Spinal cord (tissue), 10 donors: ENCODE data around the gene HYAL3. TPM values are rescaled to one million over a fixed set of nuclear protein-coding genes. Genes with fewer than 3 reads are reported as not detected.

Source experiments
- DNase-seq, 6 donors: peaks; one replicate each; pipeline versions ENCODE4 v3.0.0 to v3.0.0-alpha.2; 2013 to 2015; ENCODE audit warnings: low spot score in 6 of 6, low read depth in 4 of 6
- H3K27ac ChIP-seq: one replicate; pipeline ENCODE4 v1.5.1; 2013; ENCODE audit warnings: low read depth, low read length, control low read depth
- H3K27me3 ChIP-seq: one replicate; pipeline ENCODE4 v1.6.1; 2013; ENCODE audit warnings: low read length; ENCODE audit not compliant: control insufficient read depth, insufficient read depth
- H3K36me3 ChIP-seq: one replicate; pipeline ENCODE4 v1.6.1; 2013; ENCODE audit warnings: low read length; ENCODE audit not compliant: control insufficient read depth, insufficient read depth
- H3K4me1 ChIP-seq: one replicate; pipeline ENCODE4 v1.6.1; 2013; ENCODE audit warnings: low read length; ENCODE audit not compliant: control insufficient read depth, insufficient read depth
- H3K4me3 ChIP-seq: one replicate; pipeline ENCODE4 v1.5.1; 2013; ENCODE audit warnings: low read depth, low read length, control low read depth
- H3K9me3 ChIP-seq: one replicate; pipeline ENCODE4 v1.6.1; 2013; ENCODE audit warnings: low read length; ENCODE audit not compliant: control insufficient read depth, insufficient read depth
- WGBS: methylation state at CpG from one replicate; pipeline ENCODE4 v1.1.5; 2013; ENCODE audit warnings: missing lambda C conversion rate; ENCODE audit not compliant: insufficient coverage; 5-methylcytosine and 5-hydroxymethylcytosine counted together
- long read RNA-seq, 4 donors: transcript quantifications; one replicate each; lab custom pipeline, GENCODE V29; 2026
- polyA plus RNA-seq, 2 donors: library from polyadenylated mRNA; unstranded; fragments of 120-200 nt; gene quantifications; one replicate each; pipeline ENCODE4 v1.2.1, GENCODE V29; 2013; ENCODE audit not compliant: insufficient read length in 2 of 2
- total RNA-seq, 2 donors: library from RNA; depleted of rRNA in 1 of 2; stranded (reverse); fragments of 120-200 nt in 1 of 2; fragments of >200 nt in 1 of 2; gene quantifications; one replicate each; pipeline versions ENCODE4 v1.2.3 to v1.2.4, GENCODE V29; 2013 to 2014
- donor health status: healthy.

Gene HYAL3
- total RNA-seq (1 to 10 TPM; 4.2 to 9.7 TPM), polyA plus RNA-seq (10 to 100 TPM; 14.1 to 14.2 TPM)
- long read RNA-seq, donor 1, partial matches to known transcripts: 0 of 6 reads
- long read RNA-seq, donor 1, other reads (novel, unspliced or antisense): 0 of 6 reads
- long read RNA-seq, donor 2, partial matches to known transcripts: 0 of 1 reads
- long read RNA-seq, donor 2, other reads (novel, unspliced or antisense): 0 of 1 reads
- long read RNA-seq, donor 3, partial matches to known transcripts: 0 of 2 reads
- long read RNA-seq, donor 3, other reads (novel, unspliced or antisense): 0 of 2 reads
- long read RNA-seq, donor 4, partial matches to known transcripts: 0 of 2 reads
- long read RNA-seq, donor 4, other reads (novel, unspliced or antisense): 0 of 2 reads

DNA sequence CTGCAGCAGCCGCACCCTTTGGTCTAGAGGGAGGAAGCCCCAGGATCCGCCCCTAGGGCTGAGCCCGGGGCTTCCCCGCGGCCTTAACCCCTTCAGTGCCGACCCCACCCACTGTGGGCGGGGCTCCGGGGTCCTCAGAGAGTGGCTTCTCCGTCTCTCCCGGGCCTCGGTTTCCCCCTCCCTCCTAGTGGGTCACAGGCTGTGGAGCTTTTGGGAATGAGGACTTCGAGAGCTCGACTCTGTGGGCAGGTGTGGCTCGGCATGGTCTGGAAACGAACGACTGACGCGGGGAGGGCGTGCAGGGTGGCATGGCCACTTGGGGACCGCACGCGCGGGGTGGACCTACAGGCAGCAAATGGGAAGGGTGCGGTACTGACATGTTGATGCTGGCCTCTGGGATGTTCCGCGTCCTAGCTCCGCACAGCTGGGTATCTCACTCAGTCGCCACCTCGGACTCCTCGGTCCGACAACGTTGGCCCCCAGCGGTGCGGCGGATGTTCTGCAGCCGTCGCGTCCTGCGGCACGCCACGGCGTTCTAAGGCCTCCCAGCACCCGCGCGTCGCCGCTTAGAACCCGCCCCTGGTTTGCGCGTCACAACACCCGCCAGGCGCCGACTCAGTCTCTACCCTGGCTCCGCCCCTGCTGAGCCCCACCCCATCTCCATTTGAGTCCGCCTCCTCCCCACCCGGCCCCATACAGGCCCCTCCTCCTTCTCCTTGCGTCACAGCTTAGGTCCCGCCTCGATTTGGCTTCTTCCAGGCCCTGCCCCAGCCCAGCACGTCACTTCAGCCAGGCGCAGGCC is at the start of gene HYAL3, which contains the start of gene NAA80:
TSS of gene HYAL3 (minus strand) at position 570 of the 802 bp plus-strand sequence. CDS start 3,803 bp downstream, outside the sequence.
TSS of gene NAA80 (minus strand) at position 570 of the 802 bp plus-strand sequence. CDS start 1,942 bp downstream, outside the sequence.
- peak within 1 kb of the TSS; percentile 83 for H3K4me3 ChIP-seq
- WGBS: under 1% methylated on average over 60 of the region's 61 CpGs
- H3K36me3 ChIP-seq: peaks cover 42% of the 10 kb centered on the region
- DNase-seq: peak; percentile 96 to 100 (median 100)
- H3K9me3 ChIP-seq: no peaks in the 10 kb centered on the region
- peak within 1 kb of the TSS; percentile 97 for H3K27ac ChIP-seq
- peaks cover 59% of the 10 kb centered on the region for H3K4me1 ChIP-seq
- no peaks in the 10 kb centered on the region for H3K27me3 ChIP-seq

DNA sequence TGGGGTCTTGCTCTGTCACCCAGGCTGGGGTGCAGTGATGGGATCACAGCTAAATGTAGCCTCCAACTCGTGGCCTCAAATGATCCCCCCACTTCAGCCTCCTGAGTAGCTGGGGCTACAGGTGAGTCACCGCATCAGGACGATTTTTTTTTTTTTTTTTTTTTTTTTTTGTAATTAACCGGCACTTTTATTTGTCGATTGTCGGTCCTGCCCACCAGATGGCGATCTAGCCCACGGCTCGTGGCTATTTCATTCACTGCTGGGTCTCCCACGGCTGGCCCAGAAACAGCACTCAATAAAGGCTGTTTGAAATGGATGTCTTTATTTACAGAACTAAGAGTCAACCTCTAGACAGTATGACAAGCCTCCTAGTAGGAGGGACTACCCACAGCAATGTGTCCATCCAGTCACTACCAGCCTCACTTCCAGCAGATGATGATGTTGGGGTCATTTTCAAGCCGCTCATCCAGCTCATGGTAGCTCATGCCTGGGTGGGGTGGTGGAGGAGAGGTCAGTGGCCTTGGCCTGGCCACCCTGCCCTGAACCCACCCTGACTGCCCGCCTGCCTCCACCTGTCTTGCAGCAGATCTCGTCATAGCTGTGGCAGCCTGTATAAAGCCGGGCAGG is 48.1 kb upstream of the HYAL3 start:
- Histone ChIP-seq H3K36me3 (peaks cover 41% of the 10 kb centered on the region), H3K27me3 (peaks cover 4% of the 10 kb centered on the region), H3K4me3 (no peak overlapping the region), H3K9me3 (no peaks in the 10 kb centered on the region), H3K27ac (no peak overlapping the region), H3K4me1 (peaks cover 64% of the 10 kb centered on the region)
- DNase-seq: peak in 4 of 6 donors; percentile 59 to 96 (median 80)
- WGBS: 79% methylated on average over 3 of the region's 14 CpGs

GRCh38 chr3:50345586-50346234 is 46.5 kb upstream of the HYAL3 start, which contains the start of gene ZMYND10:
Gene ZMYND10, minus strand, starts transcription at chr3:50345732. Its CDS starts 153 bp downstream, at chr3:50345579.
- no peak within 1 kb of the TSS for H3K27ac ChIP-seq
- peaks cover 17% of the 10 kb centered on the region for H3K27me3 ChIP-seq
- peaks cover 44% of the 10 kb centered on the region for H3K36me3 ChIP-seq
- H3K9me3 ChIP-seq: no peaks in the 10 kb centered on the region
- WGBS: 11% methylated on average over 45 of the region's 45 CpGs
- DNase-seq: peak in 2 of 6 donors; percentile 74 to 80
- peaks cover 64% of the 10 kb centered on the region for H3K4me1 ChIP-seq
- H3K4me3 ChIP-seq: peak within 1 kb of the TSS; percentile 51

GRCh38 chr3:50345008-50345407 is 45.8 kb upstream of the HYAL3 start:
- 55% methylated on average over 8 of the region's 8 CpGs for WGBS

GRCh38 chr3:50342813-50343633 is 43.8 kb upstream of the HYAL3 start:
- Histone ChIP-seq H3K4me1 (peaks cover 57% of the 10 kb centered on the region), H3K27ac (no peak overlapping the region), H3K9me3 (no peaks in the 10 kb centered on the region), H3K27me3 (peaks cover 21% of the 10 kb centered on the region), H3K4me3 (no peak overlapping the region), H3K36me3 (peaks cover 28% of the 10 kb centered on the region)
- no peak for DNase-seq
- 78% methylated on average over 10 of the region's 13 CpGs for WGBS

More at GRCh38 chr3:50345008-50345407, 45.8 kb upstream of the HYAL3 start:
- Histone ChIP-seq H3K27me3 (peaks cover 21% of the 10 kb centered on the region), H3K36me3 (peaks cover 44% of the 10 kb centered on the region), H3K4me3 (peak overlapping the region; percentile 51), H3K9me3 (no peaks in the 10 kb centered on the region), H3K27ac (no peak overlapping the region), H3K4me1 (peaks cover 63% of the 10 kb centered on the region)
- DNase-seq: no peak

DNA sequence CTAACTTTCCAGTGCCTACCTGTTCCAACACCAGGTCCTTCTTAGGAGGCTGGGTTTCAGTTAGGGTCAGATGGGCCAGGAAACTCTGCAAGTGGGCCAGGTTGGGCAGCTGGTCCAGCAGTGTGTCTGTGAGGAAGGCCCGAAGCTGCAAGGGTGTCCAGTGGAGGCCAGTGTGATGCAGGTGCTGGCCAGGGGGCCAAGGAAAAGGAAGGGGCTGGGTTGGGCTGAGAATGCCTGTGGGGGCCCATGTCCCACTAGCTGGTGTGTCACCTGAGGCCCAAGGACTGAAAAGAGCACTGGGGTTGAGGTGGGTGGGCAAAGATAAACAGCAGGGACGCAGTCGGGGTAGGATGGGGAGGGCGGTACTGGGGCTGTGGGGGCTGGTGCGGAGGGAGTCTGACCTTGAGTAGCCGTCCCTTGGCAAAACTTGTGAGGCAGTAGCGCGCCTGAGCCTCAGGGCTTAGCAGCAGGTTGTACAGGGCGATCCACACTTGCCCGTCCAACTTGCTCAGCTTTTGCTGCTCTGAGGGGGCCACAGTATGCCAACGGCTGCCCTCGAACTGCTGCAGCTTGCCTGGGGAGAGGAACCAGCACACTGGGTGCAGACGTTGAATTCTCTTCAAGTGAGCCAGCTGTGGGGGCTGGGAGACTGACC is 42.9 kb upstream of the HYAL3 start:
- Histone ChIP-seq H3K4me1 (peaks cover 55% of the 10 kb centered on the region), H3K4me3 (no peak overlapping the region), H3K9me3 (no peaks in the 10 kb centered on the region), H3K27me3 (peaks cover 21% of the 10 kb centered on the region), H3K27ac (no peak overlapping the region), H3K36me3 (peaks cover 23% of the 10 kb centered on the region)
- WGBS: 89% methylated on average over 13 of the region's 13 CpGs
- DNase-seq: no peak

DNA sequence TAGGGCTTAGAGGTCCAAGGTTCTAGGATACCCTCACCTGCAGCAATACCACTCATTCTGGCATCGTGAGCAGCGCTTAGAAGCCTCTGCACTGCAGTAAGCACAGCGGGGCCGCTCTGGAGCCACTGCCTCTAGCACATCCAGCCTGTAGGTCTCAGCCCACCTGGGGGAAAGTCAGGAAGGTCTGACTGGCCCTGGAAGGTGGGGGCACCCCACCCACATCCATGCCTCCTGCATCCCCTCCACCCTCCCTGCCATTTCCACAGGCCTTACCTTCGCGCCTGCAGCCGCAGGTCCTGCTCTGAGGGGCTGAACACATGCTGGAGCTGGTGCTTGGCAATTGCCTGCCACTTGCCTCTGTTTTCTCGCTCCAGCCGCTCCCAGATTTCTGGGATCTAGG is 42.3 kb upstream of the HYAL3 start:
- 93% methylated on average over 9 of the region's 9 CpGs for whole genome bisulfite sequencing

More for the DNA sequence above, 42.3 kb upstream of the HYAL3 start:
- Histone ChIP-seq H3K36me3 (peaks cover 23% of the 10 kb centered on the region), H3K4me1 (peaks cover 56% of the 10 kb centered on the region), H3K27ac (no peak overlapping the region), H3K27me3 (peaks cover 21% of the 10 kb centered on the region), H3K9me3 (no peaks in the 10 kb centered on the region), H3K4me3 (peak overlapping the region; percentile 40)
- no peak for DNase-seq
